Endothelial cell of umbilical vein (primary cell): Measurements from ENCODE around the gene SOSTDC1. TPM values are rescaled to one million over a fixed set of nuclear protein-coding genes. Genes with fewer than 3 reads are reported as not detected.

Source experiments
- BruUV-seq: library from RNA; stranded (reverse); fragments of 400-500 nt; replicated peaks from 2 replicates; lab custom pipeline; 2021; lab: Mats Ljungman, UMichigan
- CTCF ChIA-PET: fragments of 300-600, 350-600 bp; sonication (Branson Sonifier 250); formaldehyde crosslinking; loops from one replicate; lab custom pipeline; 2021; ENCODE audit warnings: antibody characterized with exemption, inconsistent platforms; lab: Charles Lee
- POLR2A ChIA-PET: fragments of 300-600, 350-600 bp; sonication (Branson Sonifier 250); formaldehyde crosslinking; loops from one replicate; lab custom pipeline; 2021; ENCODE audit warnings: antibody characterized with exemption, inconsistent platforms; lab: Charles Lee
- DNase-seq: peaks from one replicate; pipeline ENCODE4 v3.0.0-alpha.2; 2011; ENCODE audit warnings: low read depth, low spot score
- FAIRE-seq: peaks from 2 replicates; lab custom pipeline; 2011; peaks lifted over from hg19 to GRCh38; lab: Jason Lieb, UNC
- H2AFZ ChIP-seq: 2 replicates; pipeline ENCODE4 v1.6.0; 2012; ENCODE audit warnings: low read depth, low read length, control low read depth, inconsistent platforms
- H3K27ac ChIP-seq: 2 replicates; pipeline ENCODE4 v1.5.1; 2011; ENCODE audit warnings: low read depth, mild to moderate bottlenecking, control low read depth, low read length, moderate library complexity; ENCODE audit not compliant: insufficient read depth
- H3K27me3 ChIP-seq, 2 experiments: 2 replicates each; pipeline versions ENCODE4 v1.6.0 to v1.6.1; 2011; ENCODE audit warnings: low read length in 2 of 2, mixed read lengths in 1 of 2; ENCODE audit not compliant: control insufficient read depth in 2 of 2, insufficient read depth in 2 of 2
- H3K36me3 ChIP-seq, 2 experiments: 2 replicates in 1 of 2; 3 replicates in 1 of 2; pipeline ENCODE4 v1.5.1; 2011; ENCODE audit warnings: low read length in 2 of 2, mild to moderate bottlenecking in 1 of 2, moderate library complexity in 1 of 2; ENCODE audit not compliant: control insufficient read depth in 2 of 2, insufficient read depth in 2 of 2; ENCODE audit errors: extremely low read depth in 1 of 2
- H3K4me1 ChIP-seq: 3 replicates; pipeline ENCODE4 v1.5.1; 2011; ENCODE audit warnings: mild to moderate bottlenecking, low read length; ENCODE audit not compliant: control insufficient read depth, insufficient read depth; ENCODE audit errors: extremely low read depth
- H3K4me2 ChIP-seq: 2 replicates; pipeline ENCODE4 v1.6.1; 2011; ENCODE audit warnings: low read length, control low read depth, mixed read lengths; ENCODE audit not compliant: insufficient read depth
- H3K4me3 ChIP-seq, 3 experiments: fragments of 200-600 bp in 1 of 3; sonication (generic), shearing (Covaris generic) in 1 of 3; replicated peaks in 1 of 3; 2 replicates each; pipeline ENCODE4 v1.5.1; 2011 to 2016; ENCODE audit warnings: control low read depth in 3 of 3, low read length in 3 of 3, mild to moderate bottlenecking in 2 of 3, inconsistent platforms in 1 of 3, low read depth in 1 of 3, moderate library complexity in 1 of 3; ENCODE audit not compliant: insufficient read depth in 1 of 3
- H3K79me2 ChIP-seq: 2 replicates; pipeline ENCODE4 v1.6.0; 2012; ENCODE audit warnings: low read length, inconsistent platforms; ENCODE audit not compliant: control insufficient read depth, insufficient read depth
- H3K9ac ChIP-seq: replicated peaks from 2 replicates; pipeline ENCODE3; 2011; ENCODE audit warnings: low read length, control low read depth; ENCODE audit not compliant: insufficient read depth; ENCODE audit errors: extremely low read depth
- H3K9me1 ChIP-seq: replicated peaks from 3 replicates; pipeline ENCODE4 v1.6.0; 2011; ENCODE audit warnings: mild to moderate bottlenecking, low read length; ENCODE audit not compliant: control insufficient read depth, insufficient read depth; ENCODE audit errors: extremely low read depth
- H3K9me3 ChIP-seq: replicated peaks from 2 replicates; pipeline ENCODE4 v1.5.1; 2012; ENCODE audit warnings: low read length, inconsistent platforms; ENCODE audit not compliant: control insufficient read depth, insufficient read depth
- H4K20me1 ChIP-seq: replicated peaks from 2 replicates; pipeline ENCODE3; 2011; ENCODE audit warnings: mild to moderate bottlenecking, low read length; ENCODE audit not compliant: control insufficient read depth, insufficient read depth; ENCODE audit errors: extremely low read depth
- CTCF ChIP-seq, 2 donors: IDR thresholded peaks; 1 replicate in 1 of 2; 2 replicates in 1 of 2; pipeline ENCODE4 v1.5.1; 2011; ENCODE audit warnings: low read length in 2 of 2, mild to moderate bottlenecking in 2 of 2, moderate library complexity in 2 of 2, control low read depth in 1 of 2, inconsistent platforms in 1 of 2, low read depth in 1 of 2; ENCODE audit not compliant: insufficient read depth in 1 of 2; ENCODE audit errors: extremely low read depth in 1 of 2
- EZH2 ChIP-seq: IDR thresholded peaks from 2 replicates; pipeline ENCODE4 v1.6.1; 2012; ENCODE audit warnings: borderline replicate concordance, low read depth, mild to moderate bottlenecking, moderate library complexity, low read length, inconsistent platforms; ENCODE audit not compliant: severe bottlenecking
- FOS ChIP-seq: IDR thresholded peaks from 2 replicates; pipeline ENCODE4 v1.6.1; 2011; ENCODE audit warnings: mild to moderate bottlenecking, low read length, moderate library complexity, borderline replicate concordance; ENCODE audit not compliant: insufficient read depth
- GATA2 ChIP-seq: IDR thresholded peaks from 2 replicates; pipeline ENCODE4 v1.7.0; 2011; ENCODE audit warnings: low read depth, mild to moderate bottlenecking, moderate library complexity, mixed read lengths, low read length; ENCODE audit not compliant: insufficient read length, insufficient read depth
- JUN ChIP-seq: IDR thresholded peaks from 2 replicates; pipeline ENCODE4 v1.6.1; 2011; ENCODE audit warnings: borderline replicate concordance, low read depth; ENCODE audit not compliant: insufficient read length, insufficient read depth
- MAX ChIP-seq: IDR thresholded peaks from 2 replicates; pipeline ENCODE4 v1.6.1; 2011; ENCODE audit not compliant: insufficient read depth, insufficient read length
- MYC ChIP-seq: IDR thresholded peaks from one replicate; pipeline ENCODE4 v1.6.1; 2011; ENCODE audit warnings: mild to moderate bottlenecking, low read depth, low read length
- POLR2A ChIP-seq: IDR thresholded peaks from 2 replicates; pipeline ENCODE4 v1.6.1; 2012; ENCODE audit warnings: low read depth, mild to moderate bottlenecking, control low read depth, low read length
- POLR2AphosphoS5 ChIP-seq: IDR thresholded peaks from 2 replicates; pipeline ENCODE4 v1.6.1; 2012; ENCODE audit warnings: low read depth, mild to moderate bottlenecking, control low read depth, low read length, moderate library complexity; ENCODE audit not compliant: insufficient read depth
- dilution Hi-C: fragments of 300-500 bp; cut with MboI; formaldehyde crosslinking; loops from one replicate; pipeline ENCODE4 v1.15.0; 2019; ENCODE audit warnings: low sequenced_read_pairs; ENCODE audit not compliant: extremely low pct_ligation_motif_present
- intact Hi-C: fragments of 100-400 bp; cut with micrococcal nuclease; formaldehyde crosslinking; loops from one replicate; pipeline ENCODE4 v1.10.0; 2022
- polyA plus RNA-seq, 4 experiments: library from polyadenylated mRNA; depleted of rRNA in 3 of 4; stranded (reverse) in 3 of 4; unstranded in 1 of 4; fragments of >200 nt; gene quantifications; 2 replicates each; pipeline versions ENCODE4 v1.2.1 to v1.2.3, GENCODE V29; 2011 to 2012; ENCODE audit warnings: missing spikeins in 1 of 4
- total RNA-seq: library from RNA; stranded (reverse); gene quantifications from 2 replicates; pipeline ENCODE4 v1.2.3, GENCODE V29; 2021

Gene SOSTDC1
- total and polyA plus RNA-seq, 2 donors (not counting 3 experiments of a cell fraction or from before 2014, with no cell fraction given): not detected

DNA sequence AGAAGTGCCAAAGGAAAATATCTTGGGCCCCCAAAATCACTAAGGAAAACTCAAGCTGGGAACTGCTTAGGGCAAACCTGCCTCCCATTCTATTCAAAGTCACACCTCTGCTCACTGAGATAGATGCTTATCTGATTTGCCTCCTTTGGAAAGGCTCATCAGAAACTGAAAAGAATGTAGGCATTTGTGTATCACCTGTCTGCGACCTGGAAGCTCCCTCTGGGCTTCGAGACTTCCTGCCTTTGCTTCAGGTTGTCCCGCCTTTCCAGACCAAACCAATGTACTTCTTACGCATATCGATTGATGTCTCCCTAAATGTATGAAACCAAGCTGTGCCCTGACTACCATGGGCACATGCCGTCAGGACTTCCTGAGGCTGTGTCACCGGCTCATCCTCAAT is 46.6 kb upstream of the SOSTDC1 start:
- CTCF ChIA-PET: no interaction called here

GRCh38 chr7:16511314-16511713 is 45.8 kb upstream of the SOSTDC1 start:
- no peak for FAIRE-seq
- H4K20me1 ChIP-seq: no peaks in the 10 kb centered on the region
- no TSS peak for BruUV-seq

More for the DNA sequence above, 46.6 kb upstream of the SOSTDC1 start:
- Histone ChIP-seq H3K9ac (no peak overlapping the region), H3K9me3 (no peaks in the 10 kb centered on the region), H3K4me2 (no peak overlapping the region), H4K20me1 (no peaks in the 10 kb centered on the region), H3K79me2 (no peaks in the 10 kb centered on the region), H3K36me3 (no peaks in the 10 kb centered on the region), H3K4me1 (no peaks in the 10 kb centered on the region), H3K9me1 (no peaks in the 10 kb centered on the region), H3K27ac (no peak overlapping the region), H3K27me3 (no peaks in the 10 kb centered on the region), H2AFZ (no peak overlapping the region), H3K4me3 (no peak overlapping the region)
- dilution Hi-C loops (no loop called here), intact Hi-C loops (no loop called here)
- DNase-seq (no peak), FAIRE-seq (no peak)
- no peak for TF ChIP-seq POLR2AphosphoS5
- no peak for TF ChIP-seq MYC
- BruUV-seq: no TSS peak
- POLR2A ChIA-PET: interaction anchor here (0.5 kb wide), 1 partner anchor 14 kb away, joined by 4 read pairs; no protein-coding TSS in a partner anchor

More at GRCh38 chr7:16511314-16511713, 45.8 kb upstream of the SOSTDC1 start:
- no peaks in the 10 kb centered on the region for H3K79me2 ChIP-seq
- no peaks in the 10 kb centered on the region for H3K9me3 ChIP-seq
- H3K36me3 ChIP-seq: no peaks in the 10 kb centered on the region
- POLR2A ChIA-PET: no interaction called here
- no peak for TF ChIP-seq GATA2
- TF ChIP-seq EZH2: no peak
- TF ChIP-seq FOS: no peak
- no peak for TF ChIP-seq MAX
- TF ChIP-seq MYC: no peak
- TF ChIP-seq POLR2A: no peak
- TF ChIP-seq CTCF (IDR thresholded peaks at IDR 0.05; ENCODE audit: extremely low read depth in 1 of 2, insufficient read depth in 1 of 2, low read depth in 1 of 2, low read length in 2 of 2): no peak
- no peak for TF ChIP-seq POLR2AphosphoS5
- TF ChIP-seq JUN: no peak
- DNase-seq: no peak
- H3K4me3 ChIP-seq: no peak overlapping the region
- dilution Hi-C loops (no loop called here), intact Hi-C loops (no loop called here)
- no peaks in the 10 kb centered on the region for H3K9me1 ChIP-seq
- H3K9ac ChIP-seq: no peak overlapping the region
- no peak overlapping the region for H3K4me2 ChIP-seq
- H3K4me1 ChIP-seq: no peaks in the 10 kb centered on the region
- no peaks in the 10 kb centered on the region for H3K27me3 ChIP-seq
- H3K27ac ChIP-seq: no peak overlapping the region
- no peak overlapping the region for H2AFZ ChIP-seq
- CTCF ChIA-PET: interaction anchor here (2.1 kb wide), 1 partner anchor 53 kb away, joined by 6 read pairs; no protein-coding TSS in a partner anchor
